Fibroblast of villous mesenchyme (primary cell): ENCODE results near the gene MLLT6. TPM values are rescaled to one million over a fixed set of nuclear protein-coding genes. Genes with fewer than 3 reads are reported as not detected.

Source experiments
- DNase-seq: peaks from one replicate; pipeline ENCODE4 v3.0.0-alpha.2; 2010; ENCODE audit warnings: low read depth
- H3K4me3 ChIP-seq: 2 replicates; pipeline ENCODE4 v1.5.1; 2011; ENCODE audit warnings: low read depth, mild to moderate bottlenecking, low read length
- total RNA-seq: library from RNA; depleted of rRNA; stranded (reverse); fragments of >200 nt; gene quantifications from 2 replicates; pipeline ENCODE4 v1.2.3, GENCODE V29; 2012
- TF ChIP-seq, protein P1 (sequence below): IDR thresholded peaks from 2 replicates; pipeline ENCODE4 v1.5.1; 2012; ENCODE audit warnings: low read depth, mild to moderate bottlenecking, low read length; ENCODE audit not compliant: insufficient read depth

MLLT6 gene
- total RNA-seq, 1 donor = 25.5 TPM

DNA sequence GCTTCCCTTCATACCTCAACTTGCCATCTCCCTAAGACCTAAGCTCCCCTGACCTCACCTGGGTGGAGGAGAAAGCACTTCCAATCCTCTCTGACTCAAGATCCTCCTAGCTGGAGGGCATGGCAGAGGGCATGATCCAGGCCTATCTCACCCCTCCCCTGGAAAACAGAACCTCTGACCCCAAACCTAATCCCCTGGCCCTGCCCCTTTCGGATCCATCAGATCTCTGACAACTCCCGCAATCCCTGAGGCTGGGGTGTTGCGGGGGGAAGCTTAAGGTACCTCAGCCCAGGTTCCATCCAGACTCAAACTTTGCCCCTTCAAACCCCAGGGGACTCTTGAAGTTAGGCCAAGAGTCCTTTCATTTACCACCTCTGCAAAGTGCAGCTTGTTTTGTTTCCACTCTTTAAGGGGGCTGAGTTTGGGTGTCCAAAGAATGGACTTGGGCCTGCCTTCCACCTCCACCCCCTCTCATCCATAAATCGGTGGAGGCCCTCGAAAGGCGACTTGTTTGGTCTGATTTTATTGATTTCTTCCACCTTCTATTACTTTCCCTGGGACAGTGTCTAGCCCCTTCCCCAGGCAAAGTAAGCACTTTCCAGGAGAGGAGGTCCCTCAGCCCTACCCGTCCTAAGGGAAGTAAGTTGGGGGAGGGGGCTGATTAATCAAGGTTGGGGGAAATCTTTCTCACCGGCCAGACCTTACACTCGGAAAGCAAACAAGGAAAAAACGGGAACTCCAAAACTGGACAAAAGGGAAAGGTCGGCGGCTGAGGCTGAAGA, 32.9 kb upstream of the MLLT6 start:
- H3K4me3 ChIP-seq = no peak overlapping the region
- TF ChIP-seq, protein P1, sequence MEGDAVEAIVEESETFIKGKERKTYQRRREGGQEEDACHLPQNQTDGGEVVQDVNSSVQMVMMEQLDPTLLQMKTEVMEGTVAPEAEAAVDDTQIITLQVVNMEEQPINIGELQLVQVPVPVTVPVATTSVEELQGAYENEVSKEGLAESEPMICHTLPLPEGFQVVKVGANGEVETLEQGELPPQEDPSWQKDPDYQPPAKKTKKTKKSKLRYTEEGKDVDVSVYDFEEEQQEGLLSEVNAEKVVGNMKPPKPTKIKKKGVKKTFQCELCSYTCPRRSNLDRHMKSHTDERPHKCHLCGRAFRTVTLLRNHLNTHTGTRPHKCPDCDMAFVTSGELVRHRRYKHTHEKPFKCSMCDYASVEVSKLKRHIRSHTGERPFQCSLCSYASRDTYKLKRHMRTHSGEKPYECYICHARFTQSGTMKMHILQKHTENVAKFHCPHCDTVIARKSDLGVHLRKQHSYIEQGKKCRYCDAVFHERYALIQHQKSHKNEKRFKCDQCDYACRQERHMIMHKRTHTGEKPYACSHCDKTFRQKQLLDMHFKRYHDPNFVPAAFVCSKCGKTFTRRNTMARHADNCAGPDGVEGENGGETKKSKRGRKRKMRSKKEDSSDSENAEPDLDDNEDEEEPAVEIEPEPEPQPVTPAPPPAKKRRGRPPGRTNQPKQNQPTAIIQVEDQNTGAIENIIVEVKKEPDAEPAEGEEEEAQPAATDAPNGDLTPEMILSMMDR = peak; percentile 6
- no peak for DNase-seq

DNA sequence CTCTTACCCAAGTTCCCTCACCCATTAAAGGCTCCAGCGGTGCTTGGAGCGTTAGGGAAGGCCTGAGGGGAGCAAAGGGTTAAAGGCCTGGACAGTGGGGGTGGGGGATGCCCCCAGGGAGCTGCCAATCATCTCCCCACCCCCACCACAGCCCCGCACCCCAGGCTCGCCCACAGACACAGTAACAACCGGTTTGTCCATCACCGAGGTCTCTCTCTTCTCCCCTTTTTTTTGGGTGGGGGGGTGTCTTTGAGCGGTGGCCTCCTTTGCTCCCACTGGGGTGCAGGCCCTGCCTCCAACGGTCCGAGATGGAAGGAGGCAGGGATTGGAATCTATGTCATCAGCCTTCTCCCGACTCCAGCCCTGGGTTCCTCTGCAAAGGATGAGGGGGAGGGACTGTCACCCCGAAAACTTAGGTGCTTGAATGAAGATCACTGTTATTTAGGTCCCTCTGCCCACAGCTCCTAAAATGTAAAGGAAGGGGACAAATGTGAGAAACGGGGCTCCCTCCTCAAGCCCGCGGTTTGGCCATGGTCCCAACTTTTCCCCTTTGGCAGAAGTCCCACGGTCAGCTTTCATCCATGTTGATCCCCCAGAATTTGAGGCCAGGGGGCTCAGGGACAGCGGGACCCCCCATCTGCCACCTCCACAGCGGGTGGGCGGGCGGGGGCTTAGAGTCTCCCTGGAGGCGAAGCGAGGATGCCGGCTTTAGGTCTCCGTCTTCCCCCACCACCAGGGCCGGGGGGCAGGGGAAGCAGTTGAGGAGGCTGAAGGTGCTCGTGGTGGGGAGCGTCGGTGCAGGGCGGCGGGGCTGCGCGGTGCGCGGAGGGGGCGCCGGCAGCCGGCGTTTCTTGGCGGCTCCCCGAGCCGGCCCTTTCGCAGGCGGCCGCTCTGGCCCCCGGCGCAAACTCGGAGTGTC, 32.0 kb upstream of the MLLT6 start:
- no peak overlapping the region for H3K4me3 ChIP-seq

DNA sequence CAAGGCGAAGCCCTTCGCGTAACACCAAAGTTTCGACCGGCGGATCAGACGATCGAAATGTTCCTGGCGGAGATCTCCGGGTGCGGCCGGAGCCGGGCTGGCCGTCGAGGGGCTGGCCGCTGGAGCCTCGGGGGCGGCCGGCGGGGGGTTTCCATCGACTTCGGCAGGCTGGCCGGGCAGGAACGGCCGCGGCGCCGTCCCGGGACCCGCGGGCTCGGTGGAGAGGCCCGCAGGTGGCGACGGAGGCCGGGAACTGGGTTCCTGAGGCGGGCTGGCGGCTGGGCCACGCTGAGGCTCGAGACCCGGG, 31.4 kb upstream of the MLLT6 start:
- no peak for DNase-seq
- peak overlapping the region; percentile 29 for H3K4me3 ChIP-seq
- TF ChIP-seq, protein P1 = no peak

More for the DNA sequence above, 32.0 kb upstream of the MLLT6 start:
- TF ChIP-seq, protein P1 = no peak
- no peak for DNase-seq

DNA sequence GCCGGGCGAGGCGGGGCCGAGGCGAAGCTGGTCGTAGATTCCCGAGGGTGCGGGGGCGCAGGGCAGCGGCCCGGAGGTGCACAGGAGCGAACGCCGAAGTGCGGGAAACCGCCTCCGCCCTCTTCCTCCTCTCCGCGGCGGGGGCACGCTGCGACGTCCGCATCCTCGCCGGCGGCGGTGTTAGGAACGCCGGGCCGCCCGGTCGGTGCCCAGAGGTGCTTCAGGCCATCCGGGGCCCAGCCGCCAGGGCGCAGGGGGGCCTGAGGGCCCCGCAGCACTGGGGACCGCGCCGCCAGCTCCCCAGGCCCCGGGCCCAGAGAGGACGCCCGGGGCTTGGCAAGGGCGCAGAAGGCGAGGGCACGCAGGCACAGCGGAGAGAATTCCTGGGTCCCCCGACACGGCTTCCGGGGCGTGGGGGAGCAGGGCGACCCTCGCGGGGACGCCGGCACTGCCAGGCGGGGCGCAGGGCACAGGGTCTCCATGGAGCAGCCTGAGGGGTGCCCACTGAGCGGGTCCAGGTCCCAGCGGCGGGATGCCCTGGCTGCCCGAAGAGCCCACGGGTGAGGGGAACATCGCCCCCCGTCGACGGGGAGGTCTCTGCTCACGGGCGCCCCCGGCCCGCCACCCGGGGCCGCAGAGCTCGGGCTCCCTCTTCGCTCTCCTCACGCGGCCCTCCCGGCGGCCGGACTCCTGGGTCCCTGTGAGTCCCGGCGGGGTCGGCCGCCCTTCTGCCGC, 30.9 kb upstream of the MLLT6 start:
- DNase-seq = no peak
- TF ChIP-seq, protein P1 = peak; percentile 3
- H3K4me3 ChIP-seq = peak overlapping the region; percentile 54

DNA sequence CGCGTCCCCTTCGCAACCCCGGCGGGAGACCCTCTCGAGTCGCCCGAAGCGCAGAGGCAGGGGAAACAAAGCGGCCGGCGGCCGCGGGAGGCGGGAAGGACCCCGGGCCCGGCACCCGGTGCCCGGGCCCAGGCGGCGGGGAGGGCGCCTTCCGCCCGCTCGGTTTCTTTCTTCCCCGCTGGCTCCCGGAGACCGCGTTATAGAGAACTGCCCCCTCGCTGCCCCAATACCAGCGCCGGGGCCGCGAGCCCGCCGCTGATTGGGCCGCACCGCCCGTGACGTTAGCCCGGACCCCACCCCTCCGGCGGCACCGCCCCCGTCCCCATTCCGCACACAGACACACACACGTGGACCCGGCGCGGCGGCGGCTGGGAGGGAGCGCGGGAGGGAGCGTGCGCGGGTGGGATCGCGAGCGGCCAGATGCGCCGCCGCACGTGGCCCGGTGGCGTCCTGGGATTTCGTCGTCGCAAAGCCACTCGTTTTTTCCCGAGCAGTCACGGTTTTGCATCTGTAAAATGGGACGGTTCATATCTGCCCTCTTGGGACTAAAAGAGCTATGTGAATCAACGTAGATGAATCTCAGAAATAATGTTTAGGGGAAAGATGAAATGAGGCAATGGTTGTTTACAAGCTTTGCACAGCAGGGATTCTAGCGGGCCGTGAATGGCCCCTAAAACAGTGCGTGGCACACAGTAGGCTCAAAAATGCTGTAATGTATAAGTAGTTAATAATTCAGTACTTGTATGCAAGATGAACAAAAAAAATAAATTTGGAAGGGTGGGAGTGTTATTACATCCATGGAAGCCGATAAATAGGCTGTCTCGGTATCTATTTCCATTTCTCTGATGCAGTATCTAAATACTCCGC, 30.1 kb upstream of the MLLT6 start, which contains the start of gene EPOP:
EPOP (minus strand) TSS at position 209 of the 867 bp plus-strand sequence. CDS start 462 bp downstream, outside the sequence.
- DNase-seq = peak; percentile 82
- H3K4me3 ChIP-seq = peak within 1 kb of the TSS; percentile 54
- TF ChIP-seq, protein P1 = no peak
